ENCODE data around the gene ADAMTSL2. TPM values are rescaled to one million over a fixed set of nuclear protein-coding genes. Genes with fewer than 3 reads are reported as not detected.
A peak's percentile ranks its signal among the peaks of the same experiment; 100 is the strongest.

Gene ADAMTSL2
- total and polyA plus RNA-seq, 2 donors (not counting 1 experiment from before 2014, with no cell fraction given): under 0.01 to 0.09 TPM

DNA sequence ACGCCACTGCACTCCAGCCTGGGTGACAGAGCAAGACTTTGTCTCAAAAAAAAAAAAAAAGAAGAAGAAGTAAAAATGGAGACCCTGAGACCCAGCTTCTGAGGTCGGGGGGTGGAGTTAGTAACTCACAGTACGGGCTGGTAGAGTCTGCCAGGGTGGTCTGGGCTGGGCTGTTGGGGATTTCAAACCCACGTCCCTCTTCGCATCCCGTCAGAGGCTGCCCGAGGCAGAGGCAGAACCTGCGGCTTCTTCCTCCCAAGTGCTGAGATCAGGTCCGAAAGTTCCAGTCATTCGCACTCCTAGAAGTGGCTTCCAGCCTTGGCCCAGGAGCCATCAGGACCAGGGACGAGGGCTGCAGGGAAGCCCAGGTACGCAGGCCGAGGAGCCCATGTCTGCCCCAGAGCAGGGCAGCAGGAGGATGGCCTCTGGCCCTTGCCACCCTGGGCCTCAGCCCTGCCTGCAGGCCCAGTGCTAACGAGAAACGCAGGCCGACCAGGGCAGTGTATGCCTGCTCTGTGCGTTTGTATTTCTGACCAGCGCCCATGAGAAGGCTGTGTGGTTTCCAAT, 45.7 kb upstream of the ADAMTSL2 start:
- Histone ChIP-seq H4K20me1 (ENCODE audit: control insufficient read depth, extremely low read depth, insufficient read depth, low read length) (no peaks in the 10 kb centered on the region), H3K27me3 (ENCODE audit: control insufficient read depth, insufficient read depth, low read length) (no peaks in the 10 kb centered on the region), H3K4me2 (ENCODE audit: extremely low read depth, insufficient read depth, low read length) (no peak overlapping the region), H3K4me3 (replicated peaks in 1 of 4; ENCODE audit: control extremely low read depth in 1 of 4, insufficient read depth in 1 of 4, low read depth in 3 of 4, low read length in 4 of 4) (no peak overlapping the region), H3K27ac (ENCODE audit: insufficient read depth, low read length) (no peak overlapping the region), H3K4me1 (ENCODE audit: control insufficient read depth, extremely low read depth, insufficient read depth, low read length) (peaks cover 3% of the 10 kb centered on the region), H3K9me3 (ENCODE audit: control insufficient read depth, insufficient read depth, low read depth, low read length) (no peaks in the 10 kb centered on the region), H3K79me2 (ENCODE audit: control insufficient read depth, insufficient read depth, low read length) (no peaks in the 10 kb centered on the region), H2AFZ (ENCODE audit: low read length) (no peak overlapping the region), H3K9ac (ENCODE audit: insufficient read depth, low read length) (no peak overlapping the region), H3K36me3 (ENCODE audit: control insufficient read depth, insufficient read depth, low read length) (no peaks in the 10 kb centered on the region)
- no peak for TF ChIP-seq EZH2 (IDR thresholded peaks at IDR 0.05; ENCODE audit: low read length, missing control alignments)
- TF ChIP-seq CTCF (conservative IDR thresholded peaks at IDR 0.05 in 1 of 2, IDR thresholded peaks at IDR 0.05 in 1 of 2; ENCODE audit: low read depth in 1 of 2, low read length in 2 of 2): no peak
- DNase-seq (ENCODE audit: low read depth in 2 of 2): no peak

DNA sequence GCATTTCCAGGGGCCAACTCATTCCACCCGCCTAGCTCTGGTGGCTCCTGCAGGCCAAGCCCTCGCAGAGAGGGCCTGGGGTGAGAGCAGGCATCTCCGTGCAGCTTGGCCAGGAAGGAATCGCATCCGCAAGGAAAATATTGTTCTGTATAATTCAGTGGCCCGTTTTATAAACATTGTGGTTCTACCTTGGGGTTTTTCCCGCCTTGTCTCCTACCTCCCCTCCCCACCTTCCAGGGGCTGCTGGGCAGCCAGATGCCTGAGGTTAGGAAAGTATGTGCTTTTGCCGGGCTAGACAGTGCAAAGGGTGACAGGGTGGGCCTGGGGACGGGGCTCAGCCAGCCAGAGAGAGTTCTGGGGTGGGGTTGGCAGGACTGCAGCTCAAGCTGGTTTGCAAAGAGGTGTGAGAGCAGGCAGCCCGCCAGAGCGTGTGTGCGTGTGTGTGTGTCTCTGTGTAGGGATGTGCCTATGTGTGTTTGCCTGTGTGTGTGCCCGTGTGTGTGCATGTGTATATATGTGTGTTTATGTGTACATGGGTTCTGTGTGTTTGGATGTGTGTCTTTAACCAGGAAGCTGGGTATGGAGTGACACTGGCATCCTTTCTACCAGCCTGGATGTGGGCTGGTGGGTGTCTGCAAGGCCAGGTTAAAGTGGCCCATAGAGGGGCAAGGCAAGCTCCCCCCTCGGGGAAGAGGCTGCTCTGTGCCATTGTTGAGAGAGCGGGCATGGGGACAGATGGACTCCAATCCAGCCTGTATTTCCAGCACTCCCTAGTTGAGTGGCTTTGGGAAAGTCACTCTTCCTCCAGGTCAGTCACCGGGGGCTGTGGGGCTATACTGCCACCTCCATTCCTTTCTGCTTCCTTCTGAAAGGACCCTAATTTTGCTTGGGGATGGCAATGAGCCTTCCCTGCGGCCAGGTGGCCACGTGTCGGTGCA, 45.0 kb upstream of the ADAMTSL2 start:
- TF ChIP-seq CTCF (conservative IDR thresholded peaks at IDR 0.05 in 1 of 2, IDR thresholded peaks at IDR 0.05 in 1 of 2; ENCODE audit: low read depth in 1 of 2, low read length in 2 of 2) (no peak), EZH2 (IDR thresholded peaks at IDR 0.05; ENCODE audit: low read length, missing control alignments) (no peak)
- DNase-seq (ENCODE audit: low read depth in 2 of 2): peak; percentile 39 to 67
- Histone ChIP-seq H3K79me2 (ENCODE audit: control insufficient read depth, insufficient read depth, low read length) (no peaks in the 10 kb centered on the region), H3K27ac (ENCODE audit: insufficient read depth, low read length) (no peak overlapping the region), H2AFZ (ENCODE audit: low read length) (no peak overlapping the region), H4K20me1 (ENCODE audit: control insufficient read depth, extremely low read depth, insufficient read depth, low read length) (no peaks in the 10 kb centered on the region), H3K4me1 (ENCODE audit: control insufficient read depth, extremely low read depth, insufficient read depth, low read length) (peaks cover 3% of the 10 kb centered on the region), H3K36me3 (ENCODE audit: control insufficient read depth, insufficient read depth, low read length) (no peaks in the 10 kb centered on the region), H3K9ac (ENCODE audit: insufficient read depth, low read length) (no peak overlapping the region), H3K4me2 (ENCODE audit: extremely low read depth, insufficient read depth, low read length) (no peak overlapping the region), H3K4me3 (replicated peaks in 1 of 4; ENCODE audit: control extremely low read depth in 1 of 4, insufficient read depth in 1 of 4, low read depth in 3 of 4, low read length in 4 of 4) (no peak overlapping the region), H3K9me3 (ENCODE audit: control insufficient read depth, insufficient read depth, low read depth, low read length) (no peaks in the 10 kb centered on the region), H3K27me3 (ENCODE audit: control insufficient read depth, insufficient read depth, low read length) (no peaks in the 10 kb centered on the region)

- no peak for TF ChIP-seq CTCF (conservative IDR thresholded peaks at IDR 0.05 in 1 of 2, IDR thresholded peaks at IDR 0.05 in 1 of 2; ENCODE audit: low read depth in 1 of 2, low read length in 2 of 2)
- TF ChIP-seq EZH2 (IDR thresholded peaks at IDR 0.05; ENCODE audit: low read length, missing control alignments): no peak
Observed at GRCh38 chr9:133490201-133490681, 44.3 kb upstream of the ADAMTSL2 start.

More at GRCh38 chr9:133490201-133490681, 44.3 kb upstream of the ADAMTSL2 start:
- no peak overlapping the region for H3K4me3 ChIP-seq (replicated peaks in 1 of 4; ENCODE audit: control extremely low read depth in 1 of 4, insufficient read depth in 1 of 4, low read depth in 3 of 4, low read length in 4 of 4)
- H3K27me3 ChIP-seq (ENCODE audit: control insufficient read depth, insufficient read depth, low read length): no peaks in the 10 kb centered on the region
- peaks cover 3% of the 10 kb centered on the region for H3K4me1 ChIP-seq (ENCODE audit: control insufficient read depth, extremely low read depth, insufficient read depth, low read length)
- no peak overlapping the region for H2AFZ ChIP-seq (ENCODE audit: low read length)
- H3K9me3 ChIP-seq (ENCODE audit: control insufficient read depth, insufficient read depth, low read depth, low read length): no peaks in the 10 kb centered on the region
- no peaks in the 10 kb centered on the region for H3K79me2 ChIP-seq (ENCODE audit: control insufficient read depth, insufficient read depth, low read length)
- no peak overlapping the region for H3K9ac ChIP-seq (ENCODE audit: insufficient read depth, low read length)
- no peak for DNase-seq (ENCODE audit: low read depth in 2 of 2)
- H3K27ac ChIP-seq (ENCODE audit: insufficient read depth, low read length): no peak overlapping the region
- no peaks in the 10 kb centered on the region for H3K36me3 ChIP-seq (ENCODE audit: control insufficient read depth, insufficient read depth, low read length)
- H4K20me1 ChIP-seq (ENCODE audit: control insufficient read depth, extremely low read depth, insufficient read depth, low read length): no peaks in the 10 kb centered on the region
- no peak overlapping the region for H3K4me2 ChIP-seq (ENCODE audit: extremely low read depth, insufficient read depth, low read length)
